Measurements from ENCODE around the gene DDR2.
"Not testable (repeated sequence)": the region's sequence is repeated elsewhere in the genome, so short reads cannot be mapped to it uniquely, and the experiment has no call there.

The DDR2 gene

DNA sequence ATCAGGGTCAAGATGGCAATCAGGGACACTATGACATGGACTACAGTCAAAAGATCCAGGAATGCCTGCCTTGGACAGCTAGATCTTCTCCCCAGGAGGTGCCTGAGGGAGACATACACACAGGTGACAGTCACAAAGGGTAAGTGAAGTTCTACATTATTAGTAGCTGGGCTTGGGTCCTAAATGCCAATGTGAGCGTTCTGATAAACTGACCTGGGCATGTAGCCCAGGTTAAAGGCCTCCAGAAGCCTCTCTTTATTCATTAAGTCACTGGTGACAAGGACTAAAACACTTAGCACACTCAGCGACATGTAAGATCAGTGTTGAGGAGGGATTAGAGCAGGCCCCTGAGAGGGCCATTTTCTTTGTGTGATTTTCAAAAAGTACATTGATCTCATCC, 109.3 kb downstream of the DDR2 start:
- TF ChIP-seq CTCF (IDR thresholded peaks at IDR 0.05; ENCODE audit: extremely low read depth, missing control alignments), result no peak
- DNase-seq (ENCODE audit: low spot score), result no peak

GRCh38 chr1:162746264-162746942, 114.1 kb downstream of the DDR2 start:
- not testable (repeated sequence) for DNase-seq (ENCODE audit: low spot score)

DNA sequence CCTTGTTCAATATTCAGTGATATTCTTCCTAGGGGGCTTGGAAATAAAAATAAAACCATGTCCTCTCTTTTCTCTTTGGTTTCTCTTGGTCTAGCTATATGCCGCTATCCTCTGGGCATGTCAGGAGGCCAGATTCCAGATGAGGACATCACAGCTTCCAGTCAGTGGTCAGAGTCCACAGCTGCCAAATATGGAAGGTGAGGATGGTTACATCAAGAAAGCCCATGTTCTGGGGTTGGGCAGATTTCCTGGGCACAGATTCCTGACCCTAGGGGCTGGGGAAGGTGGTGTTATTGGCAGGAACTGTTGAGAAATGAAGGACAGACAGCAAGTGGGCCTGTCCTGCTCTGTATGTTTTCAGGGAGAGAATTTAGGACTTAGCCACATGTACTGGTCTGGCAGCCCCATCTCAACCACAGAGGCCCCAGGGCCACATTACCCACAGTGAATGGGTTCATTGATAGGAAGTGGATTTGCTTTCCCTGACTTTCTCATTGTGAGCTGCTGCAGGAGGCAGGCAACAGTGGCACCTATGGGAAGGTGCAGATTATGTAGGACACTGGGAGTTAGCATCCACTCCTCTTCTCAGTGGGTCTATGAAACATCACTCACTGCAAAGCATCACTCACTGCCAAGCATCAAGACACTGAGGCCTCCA, 120.9 kb downstream of the DDR2 start:
- no peak for TF ChIP-seq CTCF (IDR thresholded peaks at IDR 0.05; ENCODE audit: extremely low read depth, missing control alignments)
- no peak for DNase-seq (ENCODE audit: low spot score)

GRCh38 chr1:162753998-162754585, 121.8 kb downstream of the DDR2 start:
- no peak for DNase-seq (ENCODE audit: low spot score)
- TF ChIP-seq CTCF (IDR thresholded peaks at IDR 0.05; ENCODE audit: extremely low read depth, missing control alignments), result no peak

- no peak for TF ChIP-seq CTCF (IDR thresholded peaks at IDR 0.05; ENCODE audit: extremely low read depth, missing control alignments)
Measured at GRCh38 chr1:162755306-162755705, 123.0 kb downstream of the DDR2 start.

GRCh38 chr1:162756523-162756922, 124.3 kb downstream of the DDR2 start:
- no peak for DNase-seq (ENCODE audit: low spot score)
- no peak for TF ChIP-seq CTCF (IDR thresholded peaks at IDR 0.05; ENCODE audit: extremely low read depth, missing control alignments)

More at GRCh38 chr1:162755306-162755705, 123.0 kb downstream of the DDR2 start:
- no peak for DNase-seq (ENCODE audit: low spot score)

DNA sequence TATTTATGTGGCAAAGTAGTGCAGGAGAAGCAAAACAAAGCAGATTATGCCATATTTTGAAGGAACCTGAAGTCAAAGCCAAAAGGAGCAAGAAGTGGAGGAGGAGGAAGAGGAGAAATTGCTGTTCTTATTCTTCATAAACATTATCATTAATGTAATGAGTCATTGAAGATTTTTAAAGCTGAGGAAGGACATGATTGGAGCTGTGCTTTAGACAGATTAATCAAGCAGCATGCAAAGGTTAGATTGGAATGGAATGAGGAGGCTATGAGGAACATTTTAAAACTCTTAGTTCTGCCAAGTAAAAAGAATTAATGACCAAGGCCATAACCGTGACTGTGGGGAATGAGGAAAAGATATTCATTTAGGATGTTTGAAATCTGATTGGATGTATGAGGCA, 125.2 kb downstream of the DDR2 start:
- DNase-seq (ENCODE audit: low spot score), result no peak
- TF ChIP-seq CTCF (IDR thresholded peaks at IDR 0.05; ENCODE audit: extremely low read depth, missing control alignments), result no peak
